OCI-LY3 (cell line): ENCODE results near the gene SAP30L.

ENCODE experiments used
- EZH2phosphoT487 ChIP-seq: fragments of 200-600 bp; shearing (Covaris generic); IDR thresholded peaks from 2 replicates; pipeline ENCODE4 v1.6.1; 2018; ENCODE audit warnings: antibody characterized with exemption, mixed run types, low read depth
- TF ChIP-seq, protein P1 (sequence below): fragments of 200-600, 300-600 bp; sonication (generic); IDR thresholded peaks from 2 replicates; pipeline ENCODE4 v1.5.1; 2014; ENCODE audit warnings: antibody characterized with exemption, low read length, low read depth

DNA sequence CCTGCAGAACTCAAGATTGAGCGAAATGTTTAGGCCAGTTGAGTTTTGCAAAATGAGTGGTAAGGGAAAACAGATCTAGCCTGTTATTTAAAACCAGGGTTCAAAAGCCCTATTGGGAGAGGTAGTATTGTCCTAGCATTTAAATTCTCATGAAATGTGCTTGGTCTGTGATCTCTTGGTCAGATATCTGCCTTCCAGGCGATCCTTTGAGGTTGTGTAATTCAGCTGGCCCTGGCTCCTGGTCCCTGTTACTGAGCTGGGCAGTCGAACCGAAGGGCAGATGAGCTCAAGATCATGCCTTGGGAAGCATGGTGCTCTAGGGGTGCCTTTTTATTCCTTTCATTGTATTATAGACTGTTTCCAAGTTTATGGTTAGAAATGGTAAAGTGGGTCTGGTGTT is 14.4 kb downstream of the SAP30L start:
- TF ChIP-seq, protein P1, sequence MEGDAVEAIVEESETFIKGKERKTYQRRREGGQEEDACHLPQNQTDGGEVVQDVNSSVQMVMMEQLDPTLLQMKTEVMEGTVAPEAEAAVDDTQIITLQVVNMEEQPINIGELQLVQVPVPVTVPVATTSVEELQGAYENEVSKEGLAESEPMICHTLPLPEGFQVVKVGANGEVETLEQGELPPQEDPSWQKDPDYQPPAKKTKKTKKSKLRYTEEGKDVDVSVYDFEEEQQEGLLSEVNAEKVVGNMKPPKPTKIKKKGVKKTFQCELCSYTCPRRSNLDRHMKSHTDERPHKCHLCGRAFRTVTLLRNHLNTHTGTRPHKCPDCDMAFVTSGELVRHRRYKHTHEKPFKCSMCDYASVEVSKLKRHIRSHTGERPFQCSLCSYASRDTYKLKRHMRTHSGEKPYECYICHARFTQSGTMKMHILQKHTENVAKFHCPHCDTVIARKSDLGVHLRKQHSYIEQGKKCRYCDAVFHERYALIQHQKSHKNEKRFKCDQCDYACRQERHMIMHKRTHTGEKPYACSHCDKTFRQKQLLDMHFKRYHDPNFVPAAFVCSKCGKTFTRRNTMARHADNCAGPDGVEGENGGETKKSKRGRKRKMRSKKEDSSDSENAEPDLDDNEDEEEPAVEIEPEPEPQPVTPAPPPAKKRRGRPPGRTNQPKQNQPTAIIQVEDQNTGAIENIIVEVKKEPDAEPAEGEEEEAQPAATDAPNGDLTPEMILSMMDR, result no peak
- TF ChIP-seq EZH2phosphoT487, result no peak
